GM19351 (cell line): Measurements from ENCODE around the gene TUBGCP6.
"Not testable (repeated sequence)": the region's sequence is repeated elsewhere in the genome, so short reads cannot be mapped to it uniquely, and the experiment has no call there.

Experiments
- ATAC-seq: cut with Tn5 transposase; IDR thresholded peaks from one replicate; pipeline ENCODE4 v1.9.1; 2021; ENCODE audit warnings: mild to moderate bottlenecking, moderate library complexity; ENCODE audit not compliant: unreplicated experiment

TUBGCP6 gene

DNA sequence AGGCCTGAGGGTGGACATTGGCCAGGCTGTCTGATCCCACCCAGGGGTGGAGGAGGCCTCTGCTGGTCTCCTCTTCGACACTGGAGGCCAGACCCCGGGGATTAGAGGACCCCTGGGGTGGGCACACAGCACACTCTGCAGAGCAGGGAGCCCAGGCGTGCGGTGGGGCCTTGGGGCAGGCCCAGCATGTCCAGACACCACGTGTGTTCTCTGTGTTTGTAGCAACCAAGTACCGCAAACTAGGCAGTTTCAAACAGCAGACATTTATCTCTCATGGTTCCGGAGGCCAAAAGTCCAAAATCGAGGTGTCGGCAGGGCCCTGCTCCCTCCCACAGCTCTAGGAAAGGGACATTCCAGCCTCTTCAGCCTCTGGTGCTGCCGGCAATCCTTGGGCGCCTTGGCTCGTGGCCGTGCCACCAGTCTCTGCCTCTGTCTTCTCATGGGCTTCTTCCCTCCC lies 72.8 kb downstream of the TUBGCP6 start:
- ATAC-seq, result no peak

DNA sequence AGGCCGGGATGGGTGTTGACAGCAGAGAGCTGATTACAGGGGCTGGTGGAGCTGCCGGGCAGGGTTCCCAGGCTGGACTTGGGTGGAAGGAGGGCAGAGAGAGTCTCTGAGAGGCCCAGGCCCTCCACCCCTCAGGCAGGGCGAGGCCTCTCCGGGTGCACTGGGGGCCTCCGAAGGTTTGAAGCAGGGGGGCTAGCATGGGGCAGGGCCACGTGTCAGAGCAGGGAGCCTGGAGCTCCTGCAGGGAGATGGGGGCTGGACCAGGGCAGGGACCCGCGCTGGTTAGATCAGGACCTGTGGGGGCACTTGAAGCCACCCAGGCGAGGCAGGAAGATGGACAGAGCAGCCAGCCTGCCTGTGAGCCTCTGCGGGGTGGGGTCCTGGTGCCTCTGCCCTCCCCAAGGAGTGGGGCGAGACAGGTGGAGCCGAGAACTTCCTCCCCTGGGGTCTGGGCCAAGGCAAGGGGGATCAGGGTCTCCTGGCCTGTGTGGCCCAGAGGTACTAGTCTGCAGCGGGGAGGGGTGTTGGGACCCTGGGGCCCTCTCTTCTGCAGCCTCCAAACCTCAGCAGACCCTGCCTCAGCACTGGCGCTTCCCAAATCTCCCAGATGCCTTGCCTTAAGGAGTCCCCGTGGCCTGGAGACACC lies 73.4 kb downstream of the TUBGCP6 start:
- no peak for ATAC-seq

DNA sequence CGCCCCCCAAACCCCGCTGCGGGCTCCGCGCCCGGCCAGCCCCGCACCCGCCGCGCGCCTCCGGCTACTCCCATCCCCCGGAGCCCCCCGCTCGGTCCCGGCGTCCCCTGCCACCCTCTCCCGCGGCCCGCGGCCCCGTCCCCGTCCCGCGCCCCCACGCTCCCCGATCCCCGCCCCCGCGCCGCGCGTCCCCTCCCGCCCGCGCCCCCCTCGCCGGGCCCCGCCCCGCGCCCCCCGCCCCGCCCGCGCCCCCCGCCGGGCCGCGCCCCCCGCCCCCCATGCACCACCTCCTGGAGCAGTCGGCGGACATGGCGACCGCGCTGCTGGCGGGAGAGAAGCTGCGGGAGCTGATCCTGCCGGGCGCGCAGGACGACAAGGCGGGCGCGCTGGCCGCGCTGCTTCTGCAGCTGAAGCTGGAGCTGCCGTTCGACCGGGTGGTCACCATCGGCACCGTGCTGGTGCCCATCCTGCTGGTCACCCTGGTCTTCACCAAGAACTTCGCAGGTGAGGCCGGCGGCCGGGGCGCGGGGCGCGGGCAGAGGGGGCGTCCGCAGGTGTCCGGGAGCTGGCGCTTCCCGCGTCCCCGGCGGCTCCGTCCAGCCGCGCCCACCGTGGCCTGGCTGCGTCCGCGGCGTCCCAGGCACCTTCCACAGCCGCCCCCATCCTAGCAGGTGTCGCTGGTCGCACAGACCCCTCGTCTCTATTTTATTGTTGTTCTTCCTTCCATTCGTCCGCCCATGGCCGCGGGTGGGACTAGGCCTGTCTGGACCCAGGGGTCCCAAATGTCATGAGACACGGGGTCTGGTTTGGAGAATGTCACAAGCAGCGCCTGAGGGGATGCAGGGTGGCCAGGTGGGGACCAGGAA lies 74.1 kb downstream of the TUBGCP6 start, which contains the start of gene PANX2:
PANX2 (plus strand) TSS at position 279 of the 866 bp plus-strand sequence; CDS start at position 279, 0 bp downstream.
- ATAC-seq, result no peak

DNA sequence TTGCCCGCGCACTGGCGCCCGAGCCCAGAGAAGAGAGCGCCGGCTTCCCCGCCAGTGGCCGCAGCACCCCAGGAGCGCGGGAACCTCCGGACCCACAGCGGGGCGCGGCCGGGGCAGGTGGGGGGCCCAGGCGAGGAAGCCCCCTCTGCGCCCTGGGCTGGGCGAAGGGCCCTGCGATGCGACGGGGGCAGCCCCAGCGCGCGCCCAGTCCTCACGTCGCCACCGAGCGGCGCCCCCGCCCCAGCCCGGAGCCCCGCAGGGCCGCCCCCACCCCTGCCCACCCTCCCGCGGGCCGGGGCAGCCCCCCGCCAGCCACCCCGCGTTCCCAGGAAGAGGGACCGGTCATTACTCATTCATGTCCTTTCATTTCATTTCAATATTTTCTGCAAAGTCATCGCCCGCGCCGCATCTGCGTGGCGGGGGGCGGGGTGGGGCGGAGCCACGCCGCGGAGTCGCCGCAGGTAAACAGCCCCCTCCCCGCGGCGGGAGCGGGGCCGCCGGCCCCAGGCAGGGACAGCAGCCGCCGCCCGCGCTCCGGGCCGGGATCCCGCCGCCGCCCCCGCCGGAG lies 75.0 kb downstream of the TUBGCP6 start:
- ATAC-seq, result no peak

DNA sequence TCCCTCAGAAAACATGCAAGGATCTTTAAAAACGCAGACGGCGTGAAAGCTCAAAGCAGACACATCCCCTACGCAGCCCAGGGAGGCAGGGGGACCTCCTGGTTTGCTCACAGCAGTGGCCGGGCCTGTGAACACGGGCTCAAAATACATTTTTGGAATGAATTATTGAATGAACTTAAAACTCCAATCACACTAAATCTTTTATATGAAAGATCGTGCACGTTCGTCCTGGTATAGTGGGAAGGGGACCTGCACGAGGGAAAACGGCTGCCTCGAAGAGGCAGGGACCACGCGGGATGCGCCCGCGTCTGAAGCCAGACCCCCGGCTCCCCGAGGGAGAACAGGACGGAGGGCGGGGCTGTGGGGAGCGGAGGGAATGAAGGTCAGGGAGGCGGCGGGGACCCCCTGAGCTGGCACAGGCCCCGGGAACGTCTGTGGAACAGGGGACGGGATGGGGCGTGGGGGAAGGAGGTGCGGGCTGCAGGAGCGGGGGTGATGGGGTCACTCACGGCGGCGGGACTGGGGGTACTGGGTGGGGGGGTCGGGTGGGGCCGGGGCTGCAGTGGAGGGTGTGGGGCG lies 75.6 kb downstream of the TUBGCP6 start:
- ATAC-seq, result no peak

DNA sequence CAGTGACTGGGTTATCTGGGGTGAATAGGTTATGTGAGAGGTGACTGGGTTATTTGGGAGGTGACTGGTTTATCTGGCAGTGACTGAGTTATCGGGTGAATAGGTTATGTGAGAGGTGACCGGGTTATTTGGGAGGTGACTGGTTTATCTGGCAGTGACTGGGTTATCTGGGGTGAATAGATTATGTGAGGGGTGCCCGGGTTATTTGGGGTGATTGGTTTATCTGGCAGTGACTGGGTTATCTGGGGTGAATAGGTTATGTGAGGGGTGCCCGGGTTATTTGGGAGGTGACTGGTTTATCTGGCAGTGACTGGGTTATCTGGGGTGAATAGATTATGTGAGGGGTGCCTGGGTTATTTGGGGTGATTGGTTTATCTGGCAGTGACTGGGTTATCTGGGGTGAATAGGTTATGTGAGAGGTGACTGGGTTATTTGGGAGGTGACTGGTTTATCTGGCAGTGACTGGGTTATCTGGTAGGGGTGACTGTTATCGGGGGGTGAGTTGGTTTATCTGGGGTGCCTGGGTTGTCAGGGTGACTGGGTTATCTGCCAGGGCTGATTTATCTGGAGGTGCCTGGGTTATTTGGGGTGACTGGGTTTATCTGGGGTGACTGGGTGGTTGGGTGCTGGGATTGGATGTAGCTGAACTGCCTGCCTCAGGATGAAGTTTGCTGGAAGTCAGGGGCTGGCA lies 76.2 kb downstream of the TUBGCP6 start:
- ATAC-seq, result not testable (repeated sequence)

DNA sequence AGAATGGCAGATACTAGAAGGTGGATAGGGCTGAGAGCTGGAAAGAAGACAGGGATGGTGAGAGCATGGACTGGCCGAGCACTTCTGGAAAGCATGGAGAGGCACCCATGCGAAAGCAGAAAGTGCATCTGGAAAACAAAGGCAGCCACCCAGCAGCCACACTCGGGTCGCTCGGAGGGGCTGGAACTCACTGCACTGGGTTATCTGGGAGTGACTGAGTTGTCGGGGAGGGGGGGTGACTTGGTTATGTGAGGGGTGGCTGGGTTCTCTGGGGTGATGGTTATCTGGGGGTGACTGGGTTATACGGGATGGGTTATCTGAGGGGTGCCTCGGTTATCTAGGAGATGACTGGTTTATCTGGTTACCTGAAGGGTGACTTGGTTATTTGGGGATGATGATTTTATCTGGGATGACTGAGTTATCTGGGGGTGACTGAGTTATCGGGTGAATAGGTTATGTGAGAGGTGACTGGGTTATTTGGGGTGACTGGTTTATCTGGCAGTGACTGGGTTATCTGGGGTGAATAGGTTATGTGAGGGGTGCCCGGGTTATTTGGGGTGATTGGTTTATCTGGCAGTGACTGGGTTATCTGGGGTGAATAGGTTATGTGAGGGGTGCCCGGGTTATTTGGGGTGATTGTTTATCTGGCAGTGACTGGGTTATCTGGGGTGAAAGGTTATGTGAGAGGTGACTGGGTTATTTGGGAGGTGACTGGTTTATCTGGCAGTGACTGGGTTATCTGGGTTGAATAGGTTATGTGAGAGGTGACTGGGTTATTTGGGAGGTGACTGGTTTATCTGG lies 76.9 kb downstream of the TUBGCP6 start:
- no peak for ATAC-seq
